NCI-H345 treated with DMSO at 0.1 percent for 48 hours (cell line): ENCODE results near the gene KCNMA1.
"Not testable (repeated sequence)": the region's sequence is repeated elsewhere in the genome, so short reads cannot be mapped to it uniquely, and the experiment has no call there.

Experiments used
- DNase-seq: peaks from one replicate; lab custom pipeline; 2025; ENCODE audit not compliant: unreplicated experiment; lab: John Stamatoyannopoulos, UW

Gene KCNMA1

GRCh38 chr10:77350711-77351119 lies 286.9 kb downstream of the KCNMA1 start:
- DNase-seq, result no peak

GRCh38 chr10:77350134-77350533 lies 287.5 kb downstream of the KCNMA1 start:
- DNase-seq, result no peak

- DNase-seq, result no peak
These were observed 288.4 kb downstream of the KCNMA1 start for GRCh38 chr10:77349226-77349625.

- DNase-seq, result no peak
These were observed 288.9 kb downstream of the KCNMA1 start for GRCh38 chr10:77348751-77349150.

GRCh38 chr10:77348082-77348481 lies 289.5 kb downstream of the KCNMA1 start:
- DNase-seq, result no peak

GRCh38 chr10:77347052-77347451 lies 290.6 kb downstream of the KCNMA1 start:
- no peak for DNase-seq

GRCh38 chr10:77341055-77341454 lies 296.6 kb downstream of the KCNMA1 start:
- DNase-seq, result no peak

GRCh38 chr10:77339872-77340271 lies 297.7 kb downstream of the KCNMA1 start:
- not testable (repeated sequence) for DNase-seq

- no peak for DNase-seq
These were observed 298.4 kb downstream of the KCNMA1 start for GRCh38 chr10:77339166-77339565.

GRCh38 chr10:77338143-77338542 lies 299.5 kb downstream of the KCNMA1 start:
- DNase-seq, result no peak

- DNase-seq, result no peak
These were observed 303.1 kb downstream of the KCNMA1 start for GRCh38 chr10:77334501-77334900.

- DNase-seq, result peak; percentile 77
These were observed 303.8 kb downstream of the KCNMA1 start for GRCh38 chr10:77333610-77334340.

- DNase-seq, result no peak
These were observed 305.4 kb downstream of the KCNMA1 start for GRCh38 chr10:77332256-77332655.

- DNase-seq, result no peak
These were observed 309.3 kb downstream of the KCNMA1 start for GRCh38 chr10:77328272-77328816.

- DNase-seq, result no peak
These were observed 312.4 kb downstream of the KCNMA1 start for GRCh38 chr10:77325233-77325537.

- no peak for DNase-seq
These were observed 315.8 kb downstream of the KCNMA1 start for GRCh38 chr10:77321838-77322237.

GRCh38 chr10:77320971-77321471 lies 316.6 kb downstream of the KCNMA1 start:
- no peak for DNase-seq

- no peak for DNase-seq
These were observed 318.1 kb downstream of the KCNMA1 start for GRCh38 chr10:77319557-77319956.

- no peak for DNase-seq
These were observed 318.9 kb downstream of the KCNMA1 start for GRCh38 chr10:77318739-77319138.

- DNase-seq, result no peak
These were observed 320.4 kb downstream of the KCNMA1 start for GRCh38 chr10:77317221-77317620.

- no peak for DNase-seq
These were observed 322.0 kb downstream of the KCNMA1 start for GRCh38 chr10:77315496-77316129.

GRCh38 chr10:77313066-77313750 lies 324.4 kb downstream of the KCNMA1 start:
- DNase-seq, result no peak
